ENCODE results near the gene DNAAF1.
A peak's percentile ranks its signal among the peaks of the same experiment; 100 is the strongest.
"Not testable (repeated sequence)": the region's sequence is repeated elsewhere in the genome, so short reads cannot be mapped to it uniquely, and the experiment has no call there.

Gene DNAAF1

DNA sequence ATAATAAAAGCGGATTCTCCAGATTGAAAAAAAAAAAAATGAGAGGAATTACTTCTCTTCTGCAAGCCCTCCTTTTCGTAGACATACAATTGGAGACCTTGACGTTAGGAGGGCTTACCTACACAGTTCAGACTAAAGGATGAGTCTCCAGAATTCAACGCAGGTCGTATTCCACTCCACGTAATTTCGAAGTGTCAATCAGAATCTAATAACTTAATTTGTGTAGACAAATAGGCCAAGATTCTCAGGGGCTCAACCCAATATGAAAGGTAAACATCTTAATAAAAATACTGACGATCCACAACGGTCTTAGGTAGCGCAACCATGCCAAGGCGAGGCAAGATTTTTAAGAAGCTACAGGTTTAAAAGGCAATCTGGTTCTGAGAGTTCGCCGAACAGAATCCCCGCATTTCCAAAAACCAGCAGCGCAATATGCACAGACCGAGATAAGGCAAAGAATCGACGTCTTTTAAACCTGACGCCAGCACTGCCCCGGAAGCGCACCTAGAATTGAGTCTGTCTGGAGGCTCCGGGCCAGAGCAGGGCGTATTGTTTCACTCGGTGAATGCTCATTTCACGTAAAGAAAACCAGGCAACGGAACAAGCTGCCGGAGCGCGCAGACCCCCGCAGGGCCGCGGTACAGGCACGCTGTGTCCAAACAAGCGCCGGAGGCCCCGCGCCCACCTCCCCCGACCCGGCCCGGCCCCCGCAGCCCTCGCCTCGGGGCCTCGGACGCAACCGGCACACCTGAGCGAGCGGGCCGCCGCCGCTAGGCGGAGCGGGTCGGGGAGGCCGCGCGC lies 29.0 kb upstream of the DNAAF1 start:
- Histone ChIP-seq H2AFZ (ENCODE audit: low read depth, low read length) (peak overlapping the region; percentile 77), H3K9me3 (ENCODE audit: insufficient read depth, low read length, severe bottlenecking) (no peaks in the 10 kb centered on the region), H3K4me3 (ENCODE audit: low read depth in 1 of 2, low read length in 2 of 2) (peak overlapping the region; percentile 74 to 85), H3K27ac (ENCODE audit: low read length) (peak overlapping the region; percentile 87), H3K9ac (ENCODE audit: low read depth, low read length) (peak overlapping the region; percentile 91), H3K79me2 (ENCODE audit: insufficient read depth, low read length) (peaks cover 66% of the 10 kb centered on the region), H3K4me1 (ENCODE audit: insufficient read depth, low read length) (peaks cover 36% of the 10 kb centered on the region), H3K27me3 (ENCODE audit: insufficient read depth, low read length, poor library complexity) (no peaks in the 10 kb centered on the region), H3K36me3 (ENCODE audit: insufficient read depth, low read length) (peaks cover 15% of the 10 kb centered on the region), H4K20me1 (ENCODE audit: insufficient read depth, low read length) (peaks cover 27% of the 10 kb centered on the region), H3K4me2 (ENCODE audit: insufficient read depth, low read length) (peak overlapping the region; percentile 73)
- ATAC-seq (ENCODE audit: insufficient read depth, low read depth): peak; percentile 47
- peak; percentile 54 for DNase-seq
- TF ChIP-seq, protein P1, sequence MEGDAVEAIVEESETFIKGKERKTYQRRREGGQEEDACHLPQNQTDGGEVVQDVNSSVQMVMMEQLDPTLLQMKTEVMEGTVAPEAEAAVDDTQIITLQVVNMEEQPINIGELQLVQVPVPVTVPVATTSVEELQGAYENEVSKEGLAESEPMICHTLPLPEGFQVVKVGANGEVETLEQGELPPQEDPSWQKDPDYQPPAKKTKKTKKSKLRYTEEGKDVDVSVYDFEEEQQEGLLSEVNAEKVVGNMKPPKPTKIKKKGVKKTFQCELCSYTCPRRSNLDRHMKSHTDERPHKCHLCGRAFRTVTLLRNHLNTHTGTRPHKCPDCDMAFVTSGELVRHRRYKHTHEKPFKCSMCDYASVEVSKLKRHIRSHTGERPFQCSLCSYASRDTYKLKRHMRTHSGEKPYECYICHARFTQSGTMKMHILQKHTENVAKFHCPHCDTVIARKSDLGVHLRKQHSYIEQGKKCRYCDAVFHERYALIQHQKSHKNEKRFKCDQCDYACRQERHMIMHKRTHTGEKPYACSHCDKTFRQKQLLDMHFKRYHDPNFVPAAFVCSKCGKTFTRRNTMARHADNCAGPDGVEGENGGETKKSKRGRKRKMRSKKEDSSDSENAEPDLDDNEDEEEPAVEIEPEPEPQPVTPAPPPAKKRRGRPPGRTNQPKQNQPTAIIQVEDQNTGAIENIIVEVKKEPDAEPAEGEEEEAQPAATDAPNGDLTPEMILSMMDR (IDR thresholded peaks at IDR 0.05; ENCODE audit: borderline replicate concordance, extremely low read depth, low read length, poor library complexity, severe bottlenecking): peak; percentile 38
- no peak for TF ChIP-seq EZH2 (IDR thresholded peaks at IDR 0.05; ENCODE audit: borderline replicate concordance, low read depth, low read length, severe bottlenecking)

DNA sequence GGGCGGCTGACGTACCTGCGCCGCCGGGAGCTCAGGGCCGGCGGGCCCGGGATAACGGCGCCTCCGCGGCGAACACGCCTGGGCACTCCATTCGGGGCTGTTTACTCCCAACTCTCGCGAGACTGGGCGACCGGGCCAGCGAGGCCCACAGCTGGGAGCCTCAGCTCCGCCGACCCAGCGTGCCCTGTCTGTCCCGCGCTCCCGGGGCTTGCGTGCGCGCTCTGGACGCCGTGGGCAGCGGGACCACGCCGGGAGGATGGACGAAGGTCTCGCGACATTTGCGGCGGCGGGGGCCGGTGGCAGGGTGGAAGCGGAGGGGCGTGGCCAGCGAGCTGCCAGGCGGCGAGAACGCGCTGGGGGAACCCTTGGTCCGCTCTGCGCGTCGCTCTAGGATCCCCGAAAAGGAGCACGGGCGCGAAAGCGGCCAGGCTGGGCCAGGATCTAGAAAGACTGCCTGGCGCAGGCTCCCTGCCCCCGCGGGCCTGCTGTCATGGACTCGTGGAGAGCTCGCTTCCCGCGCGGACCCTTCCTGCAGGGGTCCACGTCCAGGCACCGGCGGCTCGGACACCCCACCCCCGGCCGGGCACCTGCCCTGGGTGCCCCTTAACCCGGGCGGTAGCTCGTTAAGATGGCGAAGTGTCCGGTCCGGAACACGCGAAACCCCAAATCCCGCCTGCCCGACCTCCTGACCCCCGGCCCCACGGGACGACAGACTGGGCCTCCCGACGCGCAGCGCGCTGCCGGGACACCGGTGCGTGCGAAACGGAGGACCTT lies 28.2 kb upstream of the DNAAF1 start, which contains the start of gene MBTPS1:
MBTPS1 (minus strand) TSS at position 223 of the 774 bp plus-strand sequence. CDS start 15,159 bp downstream, outside the sequence.
- Histone ChIP-seq H3K4me1 (ENCODE audit: insufficient read depth, low read length) (peaks cover 36% of the 10 kb centered on the region), H3K9ac (ENCODE audit: low read depth, low read length) (peak within 1 kb of the TSS; percentile 91), H4K20me1 (ENCODE audit: insufficient read depth, low read length) (peaks cover 20% of the 10 kb centered on the region), H3K79me2 (ENCODE audit: insufficient read depth, low read length) (peaks cover 58% of the 10 kb centered on the region), H3K4me2 (ENCODE audit: insufficient read depth, low read length) (peak within 1 kb of the TSS; percentile 73), H3K9me3 (ENCODE audit: insufficient read depth, low read length, severe bottlenecking) (no peaks in the 10 kb centered on the region), H2AFZ (ENCODE audit: low read depth, low read length) (peak within 1 kb of the TSS; percentile 89), H3K27me3 (ENCODE audit: insufficient read depth, low read length, poor library complexity) (no peaks in the 10 kb centered on the region), H3K27ac (ENCODE audit: low read length) (peak within 1 kb of the TSS; percentile 87), H3K4me3 (ENCODE audit: low read depth in 1 of 2, low read length in 2 of 2) (peak within 1 kb of the TSS; percentile 74 to 85), H3K36me3 (ENCODE audit: insufficient read depth, low read length) (peaks cover 16% of the 10 kb centered on the region)
- TF ChIP-seq EZH2 (IDR thresholded peaks at IDR 0.05; ENCODE audit: borderline replicate concordance, low read depth, low read length, severe bottlenecking): no peak
- TF ChIP-seq, protein P1 (IDR thresholded peaks at IDR 0.05; ENCODE audit: borderline replicate concordance, extremely low read depth, low read length, poor library complexity, severe bottlenecking): peak; percentile 9
- ATAC-seq (ENCODE audit: insufficient read depth, low read depth): peak; percentile 92
- DNase-seq: peak; percentile 98

DNA sequence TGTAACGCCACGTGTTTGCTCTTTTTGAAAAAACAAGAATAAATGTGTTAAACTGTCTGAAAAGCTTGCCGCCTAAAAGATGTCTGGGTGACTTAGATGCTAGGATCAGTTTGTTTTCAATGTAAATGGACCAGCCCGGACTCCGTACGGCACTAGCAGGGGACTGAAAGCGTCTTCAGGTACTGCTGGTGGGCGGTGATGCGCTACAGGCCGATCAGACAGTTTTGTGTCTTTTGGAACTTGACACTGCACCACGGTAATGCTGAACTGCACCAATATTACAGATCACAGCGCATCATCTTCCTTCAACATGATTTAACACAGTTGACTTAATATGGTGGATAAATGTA lies 27.6 kb upstream of the DNAAF1 start:
- H3K27ac ChIP-seq (ENCODE audit: low read length): peak overlapping the region; percentile 87
- H3K27me3 ChIP-seq (ENCODE audit: insufficient read depth, low read length, poor library complexity): no peaks in the 10 kb centered on the region
- peaks cover 53% of the 10 kb centered on the region for H3K79me2 ChIP-seq (ENCODE audit: insufficient read depth, low read length)
- TF ChIP-seq, protein P1 (IDR thresholded peaks at IDR 0.05; ENCODE audit: borderline replicate concordance, extremely low read depth, low read length, poor library complexity, severe bottlenecking): no peak
- TF ChIP-seq EZH2 (IDR thresholded peaks at IDR 0.05; ENCODE audit: borderline replicate concordance, low read depth, low read length, severe bottlenecking): no peak
- peak overlapping the region; percentile 73 for H3K4me2 ChIP-seq (ENCODE audit: insufficient read depth, low read length)
- peak overlapping the region; percentile 91 for H3K9ac ChIP-seq (ENCODE audit: low read depth, low read length)
- H4K20me1 ChIP-seq (ENCODE audit: insufficient read depth, low read length): peaks cover 19% of the 10 kb centered on the region
- peak overlapping the region; percentile 74 to 85 for H3K4me3 ChIP-seq (ENCODE audit: low read depth in 1 of 2, low read length in 2 of 2)
- peaks cover 22% of the 10 kb centered on the region for H3K36me3 ChIP-seq (ENCODE audit: insufficient read depth, low read length)
- peak; percentile 8; the same call in 2 of the 3 replicates for ATAC-seq (ENCODE audit: insufficient read depth, low read depth)
- peak overlapping the region; percentile 89 for H2AFZ ChIP-seq (ENCODE audit: low read depth, low read length)
- no peaks in the 10 kb centered on the region for H3K9me3 ChIP-seq (ENCODE audit: insufficient read depth, low read length, severe bottlenecking)
- H3K4me1 ChIP-seq (ENCODE audit: insufficient read depth, low read length): peaks cover 36% of the 10 kb centered on the region
- DNase-seq: peak; percentile 52

DNA sequence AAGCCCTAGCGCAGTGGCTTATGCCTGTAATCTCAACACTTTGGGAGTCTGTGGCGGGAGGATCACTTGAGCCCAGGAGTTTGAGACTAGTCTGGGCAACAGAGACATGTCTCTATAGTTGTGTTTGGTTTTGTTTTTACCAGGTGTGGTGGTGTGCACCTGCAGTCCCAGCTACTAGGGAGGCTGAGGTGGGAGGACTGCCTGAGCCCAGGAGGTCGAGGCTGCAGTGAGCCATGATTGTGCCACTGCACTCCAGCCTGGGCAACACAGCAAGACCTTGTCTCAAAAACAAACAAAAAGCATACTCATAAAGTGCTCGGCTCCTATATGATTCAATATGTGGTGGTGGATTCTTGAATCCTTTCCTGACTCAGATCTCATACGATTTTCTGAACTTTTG lies 26.8 kb upstream of the DNAAF1 start:
- not testable (repeated sequence) for H3K27me3 ChIP-seq (ENCODE audit: insufficient read depth, low read length, poor library complexity); DNase-seq; H3K4me3 ChIP-seq (ENCODE audit: low read depth in 1 of 2, low read length in 2 of 2); ATAC-seq (ENCODE audit: insufficient read depth, low read depth); H2AFZ ChIP-seq (ENCODE audit: low read depth, low read length); H3K9ac ChIP-seq (ENCODE audit: low read depth, low read length); H3K9me3 ChIP-seq (ENCODE audit: insufficient read depth, low read length, severe bottlenecking)
- peaks cover 36% of the 10 kb centered on the region for H3K4me1 ChIP-seq (ENCODE audit: insufficient read depth, low read length)
- H3K36me3 ChIP-seq (ENCODE audit: insufficient read depth, low read length): peaks cover 30% of the 10 kb centered on the region
- peaks cover 44% of the 10 kb centered on the region for H3K79me2 ChIP-seq (ENCODE audit: insufficient read depth, low read length)
- peak overlapping the region; percentile 7; the same call in 1 of the 2 replicates for H3K27ac ChIP-seq (ENCODE audit: low read length)
- H4K20me1 ChIP-seq (ENCODE audit: insufficient read depth, low read length): peaks cover 15% of the 10 kb centered on the region
- peak overlapping the region; percentile 73; the same call in 1 of the 2 replicates for H3K4me2 ChIP-seq (ENCODE audit: insufficient read depth, low read length)
